OCI-LY1 (cell line): Measurements from ENCODE around the gene CTNND2.
A peak's percentile ranks its signal among the peaks of the same experiment; 100 is the strongest.

ENCODE experiments used
- CTCF ChIP-seq: fragments of 200-600 bp; sonication (generic), shearing (Covaris generic); IDR thresholded peaks from 2 replicates; pipeline ENCODE4 v1.5.1; 2017; ENCODE audit warnings: mild to moderate bottlenecking, antibody characterized with exemption, low read length, moderate library complexity, mixed read lengths
- EZH2 ChIP-seq: fragments of 200-600 bp; sonication (generic), shearing (Covaris generic); IDR thresholded peaks from 2 replicates; pipeline ENCODE4 v1.8.0; 2017; ENCODE audit warnings: borderline replicate concordance, mixed run types, mild to moderate bottlenecking, antibody characterized with exemption, low read length, moderate library complexity, mixed read lengths

GRCh38 chr5:11619339-11620024 lies 284.8 kb downstream of the CTNND2 start:
- TF ChIP-seq CTCF, result peak; percentile 15; the same call in 1 of the 2 replicates
- no peak for TF ChIP-seq EZH2
